Bronchial epithelial cell (primary cell): ENCODE data around the gene UFC1. TPM values are rescaled to one million over a fixed set of nuclear protein-coding genes. Genes with fewer than 3 reads are reported as not detected.

Experiments
- DNase-seq: peaks from one replicate; pipeline ENCODE4 v3.0.0-alpha.2; 2010; ENCODE audit warnings: low read depth
- FAIRE-seq: peaks from 2 replicates; lab custom pipeline; 2011; peaks lifted over from hg19 to GRCh38; lab: Jason Lieb, UNC
- H3K27me3 ChIP-seq: 2 replicates; pipeline ENCODE4 v1.5.1; 2011; ENCODE audit warnings: low read length; ENCODE audit not compliant: control insufficient read depth, insufficient read depth
- H3K36me3 ChIP-seq: 2 replicates; pipeline ENCODE4 v1.5.1; 2011; ENCODE audit warnings: low read length; ENCODE audit not compliant: control insufficient read depth, insufficient read depth
- H3K4me3 ChIP-seq: 2 replicates; pipeline ENCODE4 v1.5.1; 2011; ENCODE audit warnings: mild to moderate bottlenecking, low read depth, low read length, control low read depth
- total RNA-seq: library from RNA; depleted of rRNA; stranded (reverse); fragments of >200 nt; gene quantifications from 2 replicates; pipeline ENCODE4 v1.2.1, GENCODE V29; 2014
- TF ChIP-seq, protein P1 (sequence below): IDR thresholded peaks from 2 replicates; pipeline ENCODE4 v1.5.1; 2011; ENCODE audit warnings: mild to moderate bottlenecking, moderate library complexity, low read length, control low read depth, inconsistent platforms; ENCODE audit not compliant: insufficient read depth, severe bottlenecking

UFC1 gene
- total RNA-seq, 1 donor from 2014 or later, result 94.3 TPM

GRCh38 chr1:161177112-161177935 lies 23.5 kb downstream of the UFC1 start, which contains the start of gene B4GALT3:
Gene B4GALT3, minus strand, starts transcription at chr1:161177507. Its CDS starts 1,447 bp downstream, at chr1:161176060.
- peaks cover 15% of the 10 kb centered on the region for H3K36me3 ChIP-seq
- H3K4me3 ChIP-seq, result peak within 1 kb of the TSS; percentile 92
- TF ChIP-seq, protein P1, sequence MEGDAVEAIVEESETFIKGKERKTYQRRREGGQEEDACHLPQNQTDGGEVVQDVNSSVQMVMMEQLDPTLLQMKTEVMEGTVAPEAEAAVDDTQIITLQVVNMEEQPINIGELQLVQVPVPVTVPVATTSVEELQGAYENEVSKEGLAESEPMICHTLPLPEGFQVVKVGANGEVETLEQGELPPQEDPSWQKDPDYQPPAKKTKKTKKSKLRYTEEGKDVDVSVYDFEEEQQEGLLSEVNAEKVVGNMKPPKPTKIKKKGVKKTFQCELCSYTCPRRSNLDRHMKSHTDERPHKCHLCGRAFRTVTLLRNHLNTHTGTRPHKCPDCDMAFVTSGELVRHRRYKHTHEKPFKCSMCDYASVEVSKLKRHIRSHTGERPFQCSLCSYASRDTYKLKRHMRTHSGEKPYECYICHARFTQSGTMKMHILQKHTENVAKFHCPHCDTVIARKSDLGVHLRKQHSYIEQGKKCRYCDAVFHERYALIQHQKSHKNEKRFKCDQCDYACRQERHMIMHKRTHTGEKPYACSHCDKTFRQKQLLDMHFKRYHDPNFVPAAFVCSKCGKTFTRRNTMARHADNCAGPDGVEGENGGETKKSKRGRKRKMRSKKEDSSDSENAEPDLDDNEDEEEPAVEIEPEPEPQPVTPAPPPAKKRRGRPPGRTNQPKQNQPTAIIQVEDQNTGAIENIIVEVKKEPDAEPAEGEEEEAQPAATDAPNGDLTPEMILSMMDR, result peak; percentile 5
- FAIRE-seq (no peak), DNase-seq (peak; percentile 59)
- no peaks in the 10 kb centered on the region for H3K27me3 ChIP-seq

DNA sequence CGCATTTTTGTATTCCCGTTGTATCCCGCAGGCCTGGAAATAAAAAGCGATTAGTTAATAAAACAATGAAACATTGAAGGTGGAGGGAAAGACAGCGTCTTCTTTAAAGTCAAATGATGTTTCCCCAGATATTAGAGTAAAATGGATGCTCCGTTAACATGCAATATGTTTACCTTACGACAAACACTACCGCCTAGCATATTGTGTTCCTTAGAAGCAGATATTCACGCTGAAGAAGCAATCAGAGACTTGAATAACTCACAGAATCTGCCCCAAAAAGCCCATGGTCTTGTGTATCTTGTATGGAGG lies 24.1 kb downstream of the UFC1 start:
- no peak for DNase-seq
- Histone ChIP-seq H3K27me3 (no peaks in the 10 kb centered on the region), H3K4me3 (peak overlapping the region; percentile 92), H3K36me3 (peaks cover 14% of the 10 kb centered on the region)
- TF ChIP-seq, protein P1, result no peak
- no peak for FAIRE-seq

DNA sequence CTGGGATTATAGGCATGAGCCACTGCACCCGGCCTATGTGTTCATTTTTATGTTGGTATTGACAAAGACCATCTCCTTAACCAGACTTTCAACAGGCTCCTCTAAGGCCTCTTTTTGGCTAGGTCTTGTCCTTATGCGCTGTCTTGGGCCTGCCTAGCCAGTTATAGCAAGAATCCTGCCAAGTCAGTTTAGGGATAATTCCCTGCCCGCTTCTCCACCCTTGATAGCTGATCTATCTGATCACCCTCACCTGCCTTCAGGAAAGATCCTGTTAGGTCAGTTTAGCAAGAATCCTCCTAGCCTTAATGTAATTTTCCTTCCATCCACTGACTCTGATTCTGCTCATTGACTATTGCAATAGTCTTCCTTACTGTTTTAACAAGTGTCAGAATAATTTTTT lies 25.9 kb downstream of the UFC1 start:
- DNase-seq (peak; percentile 9), FAIRE-seq (no peak)
- TF ChIP-seq, protein P1, result no peak
- Histone ChIP-seq H3K36me3 (peaks cover 6% of the 10 kb centered on the region), H3K4me3 (no peak overlapping the region), H3K27me3 (no peaks in the 10 kb centered on the region)

- DNase-seq (peak; percentile 19), FAIRE-seq (no peak)
- TF ChIP-seq, protein P1, result peak; percentile 25
- H3K4me3 ChIP-seq, result no peak overlapping the region
- H3K36me3 ChIP-seq, result peaks cover 2% of the 10 kb centered on the region
- no peaks in the 10 kb centered on the region for H3K27me3 ChIP-seq
Measured at GRCh38 chr1:161180639-161181038, 26.9 kb downstream of the UFC1 start.

DNA sequence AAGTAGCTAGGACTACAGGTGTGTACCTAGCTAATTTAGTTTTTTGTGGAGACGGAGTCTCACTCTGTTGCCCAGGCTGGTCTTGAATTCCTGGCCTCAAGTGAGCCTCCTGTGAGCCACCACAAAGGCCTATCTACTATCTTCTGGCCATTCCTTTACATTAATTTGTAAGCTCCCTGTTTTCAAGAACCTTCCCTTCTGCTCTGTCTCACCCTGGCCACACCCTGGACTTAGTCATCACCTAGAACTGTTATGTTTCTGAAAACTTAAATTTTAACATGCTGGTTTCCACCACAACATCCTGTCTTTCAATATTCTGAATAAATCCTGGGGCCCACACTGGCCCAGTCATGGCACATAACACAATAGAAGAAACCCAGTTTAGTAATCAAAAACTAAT lies 28.4 kb downstream of the UFC1 start:
- TF ChIP-seq, protein P1, result no peak
- Histone ChIP-seq H3K27me3 (no peaks in the 10 kb centered on the region), H3K4me3 (no peak overlapping the region), H3K36me3 (no peaks in the 10 kb centered on the region)
- FAIRE-seq (no peak), DNase-seq (peak; percentile 73)

DNA sequence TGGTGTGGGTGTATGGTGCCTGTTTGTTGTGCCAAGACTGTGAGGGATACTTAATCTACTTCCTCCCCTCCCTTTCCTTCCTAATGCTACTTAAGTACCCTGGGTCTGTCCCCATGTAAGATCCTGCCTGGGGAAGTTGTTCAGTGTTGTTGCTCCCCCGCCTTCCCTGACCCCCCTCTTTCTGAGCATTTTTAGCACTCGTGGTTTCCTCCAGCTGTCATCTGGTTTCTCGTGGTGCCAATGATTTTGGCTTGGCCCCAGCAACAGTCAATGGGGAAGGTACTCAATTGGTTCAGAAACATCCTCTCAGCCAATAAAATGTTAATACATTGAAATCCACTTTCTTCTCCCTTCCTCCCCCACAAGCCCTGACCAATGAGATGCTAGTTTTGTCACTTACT lies 31.5 kb downstream of the UFC1 start:
- H3K4me3 ChIP-seq, result no peak overlapping the region
- no peaks in the 10 kb centered on the region for H3K36me3 ChIP-seq
- no peak for FAIRE-seq
- TF ChIP-seq, protein P1, result no peak
- no peak for DNase-seq
- no peaks in the 10 kb centered on the region for H3K27me3 ChIP-seq
